SU-DHL-6 (cell line): Measurements from ENCODE around the gene PTH2.

ENCODE experiments used
- CTCF ChIP-seq: fragments of 200-600 bp; sonication (generic); IDR thresholded peaks from one replicate; pipeline ENCODE4 v1.5.1; 2017; ENCODE audit warnings: antibody characterized with exemption, mild to moderate bottlenecking, low read length, moderate library complexity; ENCODE audit not compliant: insufficient read depth, poor library complexity, severe bottlenecking
- EZH2phosphoT487 ChIP-seq: fragments of 200-600 bp; sonication (generic), shearing (Covaris generic); conservative IDR thresholded peaks from 2 replicates; pipeline ENCODE4 v1.6.1; 2018; ENCODE audit warnings: mild to moderate bottlenecking, antibody characterized with exemption, low read length, moderate library complexity, mixed read lengths

- no peak for TF ChIP-seq CTCF
- no peak for TF ChIP-seq EZH2phosphoT487
Measured at GRCh38 chr19:49398001-49398615, 25.1 kb downstream of the PTH2 start.
